Pancreas (tissue), 10 donors: ENCODE measurements around the gene CDK6. TPM values are rescaled to one million over a fixed set of nuclear protein-coding genes. Genes with fewer than 3 reads are reported as not detected.

ENCODE experiments used
- ATAC-seq, 4 donors: fragments of 200-7000 bp; cut with Tn5 transposase; one replicate each; pipeline versions ENCODE4 v1.8.0 to v1.9.1; 2020; ENCODE audit warnings: mild to moderate bottlenecking in 4 of 4, moderate library complexity in 4 of 4
- DNase-seq, 6 donors: peaks; one replicate each; pipeline ENCODE4 v3.0.0-alpha.2; 2020
- FAIRE-seq: peaks from 2 replicates; lab custom pipeline; 2012; peaks lifted over from hg19 to GRCh38; lab: Jason Lieb, UNC
- H3K27ac ChIP-seq, 4 donors: fragments of 200-600 bp; sonication (generic); 1 replicate in 3 of 4; 2 replicates in 1 of 4; pipeline versions ENCODE4 v1.5.0 to v1.8.0; 2020
- H3K27me3 ChIP-seq, 4 donors: fragments of 200-600 bp; one replicate each; pipeline ENCODE4 v1.8.0; 2021
- H3K36me3 ChIP-seq, 3 donors: fragments of 200-600 bp; sonication (generic) in 1 of 3; one replicate each; pipeline versions ENCODE4 v1.5.0 to v1.8.0; 2020 to 2021
- H3K4me1 ChIP-seq, 3 donors: fragments of 200-600 bp; one replicate each; pipeline ENCODE4 v1.8.0; 2021
- H3K4me3 ChIP-seq, 4 donors: fragments of 200-600 bp; sonication (generic) in 2 of 4; one replicate each; pipeline versions ENCODE4 v1.5.0 to v1.8.0; 2020 to 2021
- H3K9me3 ChIP-seq, 4 donors: fragments of 200-600 bp; one replicate each; pipeline ENCODE4 v1.8.0; 2021
- CTCF ChIP-seq, 4 donors: fragments of 200-600 bp; sonication (generic) in 3 of 4; IDR thresholded peaks; one replicate each; pipeline versions ENCODE4 v1.5.0 to v1.8.0; 2021; ENCODE audit warnings: antibody characterized with exemption in 4 of 4
- WGBS, 2 donors: extraction: QIAGEN DNeasy Blood & Tissue Kit; methylation state at CpG; one replicate each; pipeline ENCODE4 v1.1.7; 2013; 5-methylcytosine and 5-hydroxymethylcytosine counted together
- intact Hi-C, 3 donors: fragments of 100-400 bp; cut with DNase I; formaldehyde crosslinking; loops; one replicate each; pipeline versions ENCODE4 v1.11.1 to v1.14.2; 2022
- polyA plus RNA-seq, 2 donors: library from polyadenylated mRNA; stranded (reverse); fragments of 200-250 nt; gene quantifications; one replicate each; pipeline ENCODE4 v1.2.3, GENCODE V29; 2013
- total RNA-seq, 6 donors: library from RNA; stranded (reverse); fragmentation: NEBNext Ultra II Directional in 4 of 6; extraction: Animal tissue kit (Norgen Biotek cat#: 25700) in 4 of 6; gene quantifications; one replicate each; pipeline versions ENCODE4 v1.2.1 to v1.2.4, GENCODE V29; 2021 to 2023
- donor health status: healthy with polysubstance abuse.
- donor health status: DM: no; HTN: no; CAD: no; lungs with moderate emphysema.
- donor health status: DM: no; HTN: no; CAD: no.
- donor health status: control.
- donor health status: control.
- donor health status: Bipolar disorder and iron deficiency.
- donor health status: DM: yes; HTN: yes; CAD: no.
- donor health status: DM: no; HTN: no; CAD: no.
- donor health status: DM: no; HTN: no; CAD: no.
- donor health status: DM: yes; HTN: yes; CAD: no.

Gene CDK6
- total and polyA plus RNA-seq, 8 donors, result 2.4 to 33.4 (median 18.7) TPM

DNA sequence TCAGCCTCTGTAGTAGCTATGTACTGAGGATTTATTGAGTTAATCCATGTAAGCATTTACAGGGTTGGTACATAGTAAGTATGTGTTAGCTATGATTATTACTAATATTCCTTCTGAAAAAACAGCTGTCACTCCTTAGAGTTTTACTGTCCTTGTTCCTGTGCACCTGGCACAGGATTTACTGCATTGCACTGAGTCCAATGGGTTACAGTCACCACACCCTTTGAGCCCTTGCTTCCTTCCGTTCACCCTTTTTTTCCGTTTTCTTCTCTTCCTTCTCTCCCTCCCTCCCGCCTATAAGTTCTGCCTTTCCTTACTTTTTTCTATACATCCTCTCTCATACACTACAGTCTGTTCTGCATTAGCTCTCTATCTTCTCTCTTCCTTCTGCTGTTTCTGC lies 12.5 kb upstream of the CDK6 start:
- no peak for TF ChIP-seq CTCF (IDR thresholded peaks at IDR 0.05)
- ATAC-seq (no peak), DNase-seq (no peak), FAIRE-seq (no peak)
- Histone ChIP-seq H3K4me3 (no peak overlapping the region), H3K27me3 (no peaks in the 10 kb centered on the region), H3K36me3 (no peaks in the 10 kb centered on the region), H3K4me1 (no peaks in the 10 kb centered on the region), H3K9me3 (no peaks in the 10 kb centered on the region), H3K27ac (no peak overlapping the region)
- 81 to 87% methylated on average over 3 of the region's 3 CpGs for WGBS, 2 donors
- intact Hi-C loops, result no loop called here

- intact Hi-C loops, result no loop called here
These were observed 12.1 kb upstream of the CDK6 start for GRCh38 chr7:92848441-92848840.

GRCh38 chr7:92847305-92847704 lies 10.9 kb upstream of the CDK6 start:
- 82 to 92% methylated on average over 2 of the region's 2 CpGs for WGBS, 2 donors
- ATAC-seq (no peak), DNase-seq (no peak), FAIRE-seq (no peak)
- Histone ChIP-seq H3K36me3 (no peaks in the 10 kb centered on the region), H3K27ac (no peak overlapping the region), H3K4me1 (no peaks in the 10 kb centered on the region), H3K4me3 (no peak overlapping the region), H3K27me3 (no peaks in the 10 kb centered on the region), H3K9me3 (no peaks in the 10 kb centered on the region)
- no peak for TF ChIP-seq CTCF (IDR thresholded peaks at IDR 0.05)
- intact Hi-C loops, result no loop called here

More at GRCh38 chr7:92848441-92848840, 12.1 kb upstream of the CDK6 start:
- FAIRE-seq (no peak), ATAC-seq (no peak), DNase-seq (no peak)
- H3K4me1 ChIP-seq, result no peaks in the 10 kb centered on the region
- 64 to 75% methylated on average over 2 of the region's 2 CpGs for WGBS, 2 donors
- no peaks in the 10 kb centered on the region for H3K9me3 ChIP-seq
- H3K27me3 ChIP-seq, result no peaks in the 10 kb centered on the region
- no peaks in the 10 kb centered on the region for H3K36me3 ChIP-seq
- H3K27ac ChIP-seq, result no peak overlapping the region
- no peak for TF ChIP-seq CTCF (IDR thresholded peaks at IDR 0.05)
- H3K4me3 ChIP-seq, result no peak overlapping the region

DNA sequence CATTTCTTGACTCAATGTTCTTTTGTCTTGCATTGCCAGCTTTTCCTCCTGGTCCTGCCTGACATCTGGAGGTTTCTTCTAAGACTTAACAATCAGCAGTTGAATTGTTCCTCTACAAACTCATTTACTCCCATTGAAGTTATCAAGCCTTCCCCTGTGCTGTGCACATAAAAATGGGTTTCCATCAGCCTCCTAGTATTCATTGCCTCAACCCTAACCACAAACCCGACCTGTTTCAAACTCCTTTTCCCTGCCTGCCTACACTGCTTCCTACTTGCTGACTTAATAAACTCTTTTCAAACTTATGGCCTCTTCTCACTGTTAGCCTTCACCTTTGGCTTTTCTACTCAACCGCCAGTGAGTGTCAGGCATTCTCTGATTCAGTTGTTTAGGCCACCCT lies 9.4 kb upstream of the CDK6 start:
- no peak for ATAC-seq
- no peak for TF ChIP-seq CTCF (IDR thresholded peaks at IDR 0.05)
- Histone ChIP-seq H3K4me3 (no peak overlapping the region), H3K27me3 (no peaks in the 10 kb centered on the region), H3K36me3 (no peaks in the 10 kb centered on the region), H3K4me1 (no peaks in the 10 kb centered on the region), H3K9me3 (no peaks in the 10 kb centered on the region), H3K27ac (no peak overlapping the region)
- WGBS, 2 donors, result 64 to 80% methylated on average over 2 of the region's 2 CpGs
- intact Hi-C loops, result no loop called here
- DNase-seq, result no peak
- no peak for FAIRE-seq

- H3K4me3 ChIP-seq, result no peak overlapping the region
- DNase-seq, result no peak
- WGBS, 2 donors, result 85 to 97% methylated on average over 4 of the region's 4 CpGs
- no peak for TF ChIP-seq CTCF (IDR thresholded peaks at IDR 0.05)
- H3K27me3 ChIP-seq, result no peaks in the 10 kb centered on the region
- H3K36me3 ChIP-seq, result no peaks in the 10 kb centered on the region
- no peak overlapping the region for H3K27ac ChIP-seq
- FAIRE-seq, result no peak
- no peaks in the 10 kb centered on the region for H3K9me3 ChIP-seq
- intact Hi-C loops, result no loop called here
- no peaks in the 10 kb centered on the region for H3K4me1 ChIP-seq
- ATAC-seq, result no peak
These were observed 7.4 kb upstream of the CDK6 start for GRCh38 chr7:92843781-92844180.
